HG02981 (cell line): ENCODE measurements around the gene MAP3K14.

Experiments used
- ATAC-seq: cut with Tn5 transposase; IDR thresholded peaks from one replicate; pipeline ENCODE4 v1.9.1; 2021; ENCODE audit warnings: mild to moderate bottlenecking, moderate library complexity; ENCODE audit not compliant: unreplicated experiment

MAP3K14 gene

GRCh38 chr17:45317111-45317928 lies 500 bp upstream of the MAP3K14 start:
- peak; percentile 64 for ATAC-seq

GRCh38 chr17:45315648-45316433 lies 979 bp downstream of the MAP3K14 start:
- ATAC-seq, result no peak

GRCh38 chr17:45314741-45315647 lies 1.8 kb downstream of the MAP3K14 start:
- no peak for ATAC-seq

- no peak for ATAC-seq
Measured at GRCh38 chr17:45313996-45314740, 2.7 kb downstream of the MAP3K14 start.

- ATAC-seq, result no peak
Measured at GRCh38 chr17:45313421-45313771, 3.4 kb downstream of the MAP3K14 start.

- ATAC-seq, result no peak
Measured at GRCh38 chr17:45312477-45313420, 4.1 kb downstream of the MAP3K14 start.

GRCh38 chr17:45311760-45312476 lies 4.9 kb downstream of the MAP3K14 start:
- ATAC-seq, result no peak

GRCh38 chr17:45311401-45311759 lies 5.4 kb downstream of the MAP3K14 start:
- ATAC-seq, result no peak

GRCh38 chr17:45310380-45311324 lies 6.2 kb downstream of the MAP3K14 start:
- no peak for ATAC-seq

- no peak for ATAC-seq
Measured at GRCh38 chr17:45309400-45309799, 7.4 kb downstream of the MAP3K14 start.

GRCh38 chr17:45308840-45309239 lies 8.0 kb downstream of the MAP3K14 start:
- no peak for ATAC-seq

GRCh38 chr17:45308016-45308365 lies 8.8 kb downstream of the MAP3K14 start:
- ATAC-seq, result no peak

- peak; percentile 34 for ATAC-seq
Measured at GRCh38 chr17:45307290-45308015, 9.4 kb downstream of the MAP3K14 start.

- no peak for ATAC-seq
Measured at GRCh38 chr17:45306623-45307022, 10.2 kb downstream of the MAP3K14 start.

GRCh38 chr17:45306094-45306493 lies 10.7 kb downstream of the MAP3K14 start:
- no peak for ATAC-seq

- no peak for ATAC-seq
Measured at GRCh38 chr17:45305530-45306087, 11.2 kb downstream of the MAP3K14 start.

GRCh38 chr17:45302649-45303173 lies 14.1 kb downstream of the MAP3K14 start:
- peak; percentile 45 for ATAC-seq
